HCT116 (cell line): Measurements from ENCODE around the gene HOXD3.

Source experiments
- CBX3 ChIP-seq: IDR thresholded peaks from 2 replicates; pipeline ENCODE4 v1.6.1; 2012; ENCODE audit warnings: low read depth
- CEBPB ChIP-seq: IDR thresholded peaks from 2 replicates; pipeline ENCODE4 v1.6.1; 2012; ENCODE audit warnings: low read depth
- CTCF ChIP-seq, 3 experiments: fragments of 200-600 bp in 1 of 3; sonication (generic) in 1 of 3; IDR thresholded peaks in 2 of 3; conservative IDR thresholded peaks in 1 of 3; 2 replicates each; pipeline ENCODE4 v1.5.1; 2012 to 2017; ENCODE audit warnings: low read depth in 2 of 3, low read length in 2 of 3, antibody characterized with exemption in 1 of 3, borderline replicate concordance in 1 of 3, control low read depth in 1 of 3, mild to moderate bottlenecking in 1 of 3, mixed read lengths in 1 of 3, mixed run types in 1 of 3, moderate library complexity in 1 of 3; ENCODE audit not compliant: insufficient read depth in 1 of 3
- EZH2 ChIP-seq: fragments of 200-600 bp; sonication (generic); IDR thresholded peaks from 2 replicates; pipeline ENCODE4 v1.6.1; 2017; ENCODE audit warnings: antibody characterized with exemption, mixed run types
- POLR2A ChIP-seq: IDR thresholded peaks from 2 replicates; pipeline ENCODE4 v1.7.0; 2011; ENCODE audit warnings: borderline replicate concordance; ENCODE audit not compliant: insufficient read depth, insufficient read length; ENCODE audit errors: extremely low read depth
- RAD21 ChIP-seq: IDR thresholded peaks from 2 replicates; pipeline ENCODE4 v1.6.1; 2012; ENCODE audit warnings: low read depth, mild to moderate bottlenecking
- REST ChIP-seq: IDR thresholded peaks from 2 replicates; pipeline ENCODE4 v1.6.1; 2012; ENCODE audit warnings: low read depth
- TCF7L2 ChIP-seq: IDR thresholded peaks from 2 replicates; pipeline ENCODE4 v1.7.0; 2011; ENCODE audit warnings: borderline replicate concordance, inconsistent platforms; ENCODE audit not compliant: insufficient read depth, insufficient read length; ENCODE audit errors: extremely low read depth
- ZBTB33 ChIP-seq: IDR thresholded peaks from 2 replicates; pipeline ENCODE4 v1.6.1; 2011; ENCODE audit warnings: mild to moderate bottlenecking, low read length, moderate library complexity; ENCODE audit not compliant: insufficient replicate concordance; ENCODE audit errors: extremely low read depth

- TF ChIP-seq POLR2A = no peak
- no peak for TF ChIP-seq CTCF (IDR thresholded peaks at IDR 0.05 in 2 of 3, conservative IDR thresholded peaks at IDR 0.05 in 1 of 3; ENCODE audit: borderline replicate concordance in 1 of 3, insufficient read depth in 1 of 3, low read depth in 2 of 3, low read length in 2 of 3)
- no peak for TF ChIP-seq CEBPB
- no peak for TF ChIP-seq TCF7L2
- TF ChIP-seq ZBTB33 = no peak
- no peak for TF ChIP-seq REST
- TF ChIP-seq RAD21 = no peak
- no peak for TF ChIP-seq EZH2
- no peak for TF ChIP-seq CBX3
Measured at GRCh38 chr2:176146645-176147044, 10.5 kb upstream of the HOXD3 start.
